HG02870 (cell line): ENCODE data around the gene PRKCA.

Experiments
- ATAC-seq: cut with Tn5 transposase; IDR thresholded peaks from one replicate; pipeline ENCODE4 v1.9.1; 2021; ENCODE audit warnings: mild to moderate bottlenecking, moderate library complexity; ENCODE audit not compliant: unreplicated experiment

PRKCA gene

DNA sequence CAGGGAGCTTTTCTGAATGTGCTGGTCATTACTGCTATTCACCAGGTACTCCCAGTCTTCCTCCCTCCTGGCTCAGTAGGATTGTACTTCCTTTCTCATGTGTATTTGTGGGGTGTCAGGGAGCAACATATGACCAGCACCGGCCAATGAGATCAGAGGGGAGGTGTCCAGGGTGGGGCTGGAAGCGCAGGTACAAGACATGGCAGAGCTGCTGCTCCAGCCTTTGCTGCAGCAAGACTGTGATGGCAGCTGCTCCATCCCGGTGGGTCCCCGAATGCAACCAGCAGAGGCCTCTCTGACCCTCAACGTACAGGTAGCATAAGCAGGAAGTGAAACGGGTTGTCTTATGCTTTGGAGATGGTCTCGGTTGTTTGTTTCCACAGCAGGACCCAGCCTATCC lies 478.7 kb downstream of the PRKCA start:
- no peak for ATAC-seq

- no peak for ATAC-seq
Observed at GRCh38 chr17:66782851-66783250, 480.4 kb downstream of the PRKCA start.

DNA sequence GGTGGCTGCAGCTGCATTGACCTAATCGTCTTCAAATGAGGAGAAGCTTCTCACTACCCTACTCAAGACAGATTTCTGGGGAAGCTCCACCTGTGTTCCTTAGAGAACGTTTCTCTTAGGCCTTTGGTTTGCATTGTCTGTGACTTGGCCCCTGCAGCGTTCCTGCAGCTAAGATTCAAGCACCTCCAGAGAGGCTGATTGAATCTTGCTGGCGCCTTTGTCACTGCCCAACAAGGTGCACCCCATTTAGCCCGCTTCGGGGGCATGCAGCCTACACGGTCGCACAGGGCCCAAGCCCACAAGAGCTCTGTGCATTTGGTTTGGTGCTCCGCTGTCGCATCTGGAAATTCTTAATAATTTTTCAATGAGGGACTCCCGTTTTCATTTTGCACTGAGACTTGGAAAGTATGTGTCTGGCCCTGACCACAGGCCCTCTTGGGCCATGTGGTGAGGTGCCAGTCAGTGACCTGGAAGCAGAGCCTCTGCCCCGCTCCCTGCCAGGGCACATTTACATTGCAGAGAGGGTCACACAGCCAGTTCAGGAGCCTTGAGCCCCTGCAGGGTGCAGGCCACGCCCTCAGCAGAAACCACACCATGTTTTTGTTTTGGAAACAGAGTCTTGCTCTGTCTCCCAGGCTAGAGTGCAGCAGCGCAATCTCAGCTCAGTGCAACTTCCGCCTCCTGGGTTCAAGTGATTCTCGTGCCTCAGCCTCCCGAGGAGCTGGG lies 481.4 kb downstream of the PRKCA start:
- ATAC-seq: no peak

DNA sequence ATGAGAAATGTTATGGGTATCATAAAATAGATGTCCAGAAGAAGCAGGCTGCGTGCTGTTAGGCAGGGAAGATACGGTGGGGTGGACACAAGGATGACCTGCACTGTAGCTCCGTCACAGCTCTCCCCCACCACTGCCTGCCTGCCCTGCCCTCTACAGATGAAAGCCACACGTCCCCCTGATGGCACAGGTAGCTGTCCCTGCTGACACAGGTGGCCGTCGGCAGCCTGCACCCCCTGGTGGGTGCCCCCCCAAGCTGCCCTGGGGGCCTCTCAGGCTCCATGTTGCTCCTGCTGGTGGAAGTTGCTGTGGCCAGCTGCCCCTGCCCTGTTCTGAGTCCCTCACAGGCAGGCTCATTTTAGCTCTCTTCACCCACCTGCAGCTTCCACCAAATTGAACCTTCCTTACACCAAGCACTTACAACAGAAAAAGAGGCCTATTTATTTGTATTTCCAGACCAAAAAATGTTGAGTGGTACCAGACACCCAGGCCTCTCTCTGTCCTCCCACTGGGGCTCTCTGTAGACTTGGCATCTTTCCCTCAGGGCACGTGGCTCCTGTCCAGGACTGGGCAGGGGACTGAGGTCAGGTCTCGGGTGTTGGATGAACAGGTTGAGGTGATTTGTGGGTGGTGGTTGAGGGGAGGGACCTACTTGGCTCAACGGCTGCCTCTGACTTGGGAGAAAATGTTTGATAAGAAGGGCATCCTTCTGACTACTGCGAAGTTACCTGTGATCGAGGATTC lies 482.4 kb downstream of the PRKCA start:
- ATAC-seq: no peak

DNA sequence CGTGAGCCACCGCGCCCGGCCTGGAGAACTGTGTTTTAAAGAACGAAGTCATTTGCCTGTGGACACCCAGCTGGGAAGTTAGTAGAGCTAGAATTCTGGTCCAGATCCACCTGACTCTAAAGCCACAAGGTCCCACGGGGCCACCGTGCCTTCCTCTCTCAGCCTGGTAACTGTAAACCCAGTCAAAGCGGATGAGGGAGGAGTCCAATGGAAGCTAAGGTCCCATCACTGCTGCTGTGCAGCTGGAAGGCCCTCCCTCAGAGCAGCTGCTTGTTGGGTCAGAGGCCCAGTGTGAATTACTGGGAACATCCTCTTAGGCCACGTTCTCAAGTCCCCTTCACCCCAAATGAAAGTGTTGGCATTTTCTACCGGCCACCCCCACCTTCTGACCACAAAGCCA lies 483.7 kb downstream of the PRKCA start:
- no peak for ATAC-seq

GRCh38 chr17:66787914-66788313 lies 485.5 kb downstream of the PRKCA start:
- no peak for ATAC-seq

GRCh38 chr17:66789093-66789492 lies 486.7 kb downstream of the PRKCA start:
- no peak for ATAC-seq

DNA sequence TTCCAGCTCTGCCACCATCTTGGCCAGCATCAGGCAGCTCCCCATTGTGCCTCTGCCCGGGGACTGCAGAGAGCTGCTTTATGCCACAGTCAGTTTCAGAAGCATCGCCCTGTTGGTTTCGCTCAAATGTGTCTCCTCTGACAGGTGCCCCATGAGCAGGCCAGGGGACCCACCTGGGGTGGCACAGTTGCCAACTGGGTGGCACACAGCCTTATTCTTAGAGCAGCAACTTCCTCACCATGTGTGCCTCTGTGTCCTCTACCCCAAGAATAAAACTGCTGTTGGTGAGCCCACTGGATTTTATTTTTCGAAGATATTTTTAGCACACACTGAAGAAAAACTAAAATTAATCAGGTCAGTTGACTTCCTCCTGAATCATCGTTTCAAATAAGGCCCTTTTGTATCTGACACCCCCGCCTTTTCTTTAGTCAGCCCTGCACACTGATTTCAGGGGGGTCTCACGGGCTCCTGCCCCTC lies 487.6 kb downstream of the PRKCA start:
- ATAC-seq: no peak

- no peak for ATAC-seq
Observed at GRCh38 chr17:66790501-66791061, 488.2 kb downstream of the PRKCA start.

DNA sequence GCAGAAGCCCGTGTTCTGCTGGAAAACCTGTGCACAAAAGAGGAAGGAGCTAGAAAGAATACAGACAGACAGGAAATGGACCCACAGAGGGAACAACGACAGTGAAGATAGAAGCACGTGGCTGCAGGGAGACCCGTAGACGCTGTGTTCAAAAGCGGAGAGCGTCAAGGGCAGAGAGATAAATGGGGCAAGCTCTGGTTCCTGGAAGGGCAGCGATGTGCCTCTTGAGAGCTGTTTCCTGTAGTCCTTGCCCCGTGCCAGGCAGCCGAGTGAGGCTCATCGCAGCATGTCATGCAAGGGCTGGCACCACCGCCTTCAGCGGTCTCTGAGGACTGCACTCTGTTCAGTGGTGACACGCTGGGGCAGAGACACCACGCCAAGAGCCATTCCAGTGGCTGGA lies 488.9 kb downstream of the PRKCA start:
- no peak for ATAC-seq

GRCh38 chr17:66793814-66794213 lies 491.4 kb downstream of the PRKCA start:
- no peak for ATAC-seq

- ATAC-seq: no peak
Observed at GRCh38 chr17:66795486-66795885, 493.1 kb downstream of the PRKCA start.

DNA sequence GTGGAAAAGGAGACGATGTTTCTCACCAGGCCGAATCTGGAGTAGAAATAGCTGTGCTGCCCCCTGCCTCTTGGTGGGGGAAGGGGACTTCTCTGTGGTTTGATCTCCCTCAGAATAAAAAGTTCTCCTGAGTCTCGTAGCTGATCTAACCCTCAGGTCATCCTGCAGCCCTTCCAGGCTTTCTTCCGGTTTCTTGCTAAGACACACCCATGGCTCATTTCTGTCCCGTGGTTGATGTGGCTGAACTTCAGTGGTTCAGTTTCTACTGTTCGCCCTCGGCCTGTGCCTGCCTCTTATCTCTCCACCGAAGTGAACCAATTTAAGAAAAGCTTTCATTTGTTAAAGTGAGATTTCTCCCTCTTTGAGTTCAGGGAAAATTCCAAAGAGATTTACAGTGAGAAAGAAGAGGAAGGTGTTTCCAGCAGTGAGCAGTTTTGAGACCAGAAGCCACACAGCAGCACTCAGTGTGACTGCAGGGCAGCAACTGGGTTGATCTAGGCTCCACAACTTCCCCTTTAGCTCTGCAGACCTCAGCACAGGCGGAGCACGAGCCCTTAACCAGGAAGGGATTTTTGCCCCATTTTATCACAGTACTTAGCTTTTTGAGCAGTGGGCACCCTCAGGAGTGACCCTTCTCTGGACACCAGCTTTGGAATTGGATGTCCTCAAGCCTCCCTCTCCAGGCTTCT lies 497.6 kb downstream of the PRKCA start:
- ATAC-seq: no peak

GRCh38 chr17:66803474-66803951 lies 501.1 kb downstream of the PRKCA start:
- no peak for ATAC-seq

DNA sequence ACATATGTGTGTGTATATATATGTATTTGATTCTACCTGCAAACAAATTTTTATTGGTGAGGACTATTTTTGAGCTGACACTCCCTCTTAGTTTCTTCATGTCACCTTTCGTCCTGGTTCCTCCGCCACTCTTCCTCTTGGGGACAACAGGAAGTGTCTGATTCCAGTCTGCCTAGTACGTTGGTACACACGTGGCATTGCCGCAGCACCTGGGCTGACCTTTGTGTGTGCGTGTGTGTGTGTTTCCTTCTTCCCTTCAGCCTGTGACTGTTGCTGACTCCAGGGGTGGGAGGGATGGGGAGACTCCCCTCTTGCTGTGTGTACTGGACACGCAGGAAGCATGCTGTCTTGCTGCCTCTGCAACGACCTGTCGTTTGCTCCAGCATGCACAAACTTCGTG lies 503.2 kb downstream of the PRKCA start:
- no peak for ATAC-seq

DNA sequence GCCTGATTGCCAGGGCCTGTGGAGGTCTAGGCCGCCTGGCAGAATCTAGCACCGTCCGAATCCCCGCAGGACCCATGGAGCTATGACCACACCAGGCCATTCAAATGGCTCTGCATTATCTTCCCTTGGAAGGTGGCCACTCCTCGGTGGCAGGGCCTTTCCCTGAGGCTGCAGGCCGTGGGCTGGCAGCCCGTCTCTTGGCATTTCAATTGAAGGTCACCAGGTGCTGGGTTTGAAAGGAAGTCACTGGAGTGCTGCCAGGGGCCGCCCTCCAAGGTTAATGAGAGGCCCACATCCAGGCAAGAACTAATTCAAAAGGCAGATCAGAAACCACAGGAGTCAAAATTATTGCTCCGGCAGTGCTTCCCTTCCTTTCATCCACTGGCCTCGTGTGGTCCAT lies 504.8 kb downstream of the PRKCA start:
- no peak for ATAC-seq

DNA sequence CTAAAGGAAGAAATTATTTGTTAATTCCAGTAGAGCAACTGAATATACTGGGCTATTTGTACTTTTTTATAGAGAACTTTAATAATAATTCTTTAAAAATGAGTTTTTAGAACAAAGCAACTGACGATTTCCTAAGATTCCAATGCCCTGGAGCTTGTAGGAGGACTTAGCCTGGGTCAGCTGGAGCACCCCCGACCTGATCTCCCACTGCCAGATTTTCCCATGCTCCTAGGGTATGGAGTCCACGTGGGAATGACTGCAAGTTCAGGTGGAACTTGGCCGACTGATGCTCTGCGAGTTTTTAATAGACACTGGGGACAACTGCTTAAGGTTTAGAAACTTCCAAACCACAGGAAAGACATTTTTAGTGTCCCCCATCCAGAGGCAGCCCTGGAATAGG lies 507.0 kb downstream of the PRKCA start:
- no peak for ATAC-seq

DNA sequence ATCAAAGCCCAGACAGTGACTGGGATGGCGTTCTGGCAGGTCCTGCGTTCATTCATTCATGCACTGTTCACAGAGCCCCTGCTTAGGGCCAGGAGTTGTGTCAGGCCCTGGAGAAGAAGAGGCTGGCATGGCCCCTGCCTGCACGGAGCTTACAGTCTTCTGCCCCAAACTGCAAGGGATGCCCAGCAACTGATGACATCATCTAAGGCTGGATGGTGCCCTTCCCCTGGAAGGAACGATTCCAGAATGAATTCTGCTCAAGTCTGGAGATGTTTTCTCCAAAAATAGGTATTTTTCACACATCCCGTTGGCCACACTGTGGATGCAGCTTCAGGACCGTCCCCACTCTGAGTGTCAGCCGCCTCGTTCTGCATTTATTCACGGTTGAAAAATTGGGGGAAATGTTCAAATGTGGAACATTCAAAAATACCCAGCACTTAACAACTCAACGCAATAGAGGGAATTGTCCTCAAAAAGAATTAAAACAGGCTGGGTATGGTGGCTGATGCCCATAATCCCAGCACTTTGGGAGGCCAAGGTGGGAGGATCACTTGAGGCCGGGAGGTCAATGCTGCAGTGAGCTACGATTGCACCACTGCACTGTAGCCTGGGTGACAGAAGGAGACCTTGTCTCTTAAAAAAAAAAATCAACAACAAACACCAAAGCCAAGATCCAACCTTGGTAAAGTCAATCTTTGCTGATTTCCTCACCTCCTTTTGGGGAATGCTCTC lies 508.7 kb downstream of the PRKCA start:
- no peak for ATAC-seq

- ATAC-seq: no peak
Observed at GRCh38 chr17:66811683-66812054, 509.3 kb downstream of the PRKCA start.

- no peak for ATAC-seq
Observed at GRCh38 chr17:66812571-66812970, 510.2 kb downstream of the PRKCA start.

- no peak for ATAC-seq
Observed at GRCh38 chr17:66813296-66813695, 510.9 kb downstream of the PRKCA start.
